Body of pancreas (tissue), 4 donors: ENCODE measurements around the gene C2CD4B. TPM values are rescaled to one million over a fixed set of nuclear protein-coding genes. Genes with fewer than 3 reads are reported as not detected.

Experiments used
- ATAC-seq: fragments of 150-250 bp; one replicate; pipeline ENCODE4 v1.9.1; 2016
- DNase-seq, 4 donors: peaks; one replicate each; pipeline ENCODE4 v3.0.0-alpha.2; 2019
- H3K27ac ChIP-seq, 4 donors: fragments of 200-600 bp; sonication (generic); 1 replicate in 3 of 4; 2 replicates in 1 of 4; pipeline versions ENCODE4 v1.5.1 to v1.6.1; 2016 to 2019; ENCODE audit warnings: mild to moderate bottlenecking in 1 of 4, mixed read lengths in 1 of 4, moderate library complexity in 1 of 4
- H3K27me3 ChIP-seq, 2 donors: fragments of 200-600 bp; sonication (generic); one replicate each; pipeline ENCODE4 v1.6.0; 2016; ENCODE audit warnings: mild to moderate bottlenecking in 1 of 2
- H3K36me3 ChIP-seq, 2 donors: fragments of 200-600 bp; sonication (generic); replicated peaks in 1 of 2; 2 replicates each; pipeline ENCODE4 v1.5.1; 2016; ENCODE audit warnings: low read depth in 2 of 2; ENCODE audit not compliant: insufficient read depth in 1 of 2
- H3K4me1 ChIP-seq: fragments of 200-600 bp; sonication (generic); one replicate; pipeline ENCODE4 v1.6.0; 2016
- H3K4me3 ChIP-seq, 2 donors: fragments of 200-600 bp; sonication (generic); 1 replicate in 1 of 2; 2 replicates in 1 of 2; pipeline ENCODE4 v1.5.1; 2016 to 2019
- H3K9me3 ChIP-seq, 3 donors: fragments of 200-600 bp; sonication (generic); 1 replicate in 2 of 3; 2 replicates in 1 of 3; pipeline ENCODE4 v1.5.1; 2016
- CTCF ChIP-seq, 7 experiments: fragments of 450-650 bp in 4 of 7; fragments of 200-600 bp in 3 of 7; sonication (generic) in 3 of 7; IDR thresholded peaks; one replicate each; pipeline ENCODE4 v1.5.1; 2016 to 2019; ENCODE audit warnings: antibody characterized with exemption in 7 of 7
- POLR2A ChIP-seq, 3 donors: fragments of 450-650 bp; IDR thresholded peaks; one replicate each; pipeline ENCODE4 v1.6.1; 2016; ENCODE audit warnings: antibody characterized with exemption in 3 of 3, mild to moderate bottlenecking in 2 of 3
- WGBS, 2 donors: methylation state at CpG; one replicate each; pipeline ENCODE4 v1.1.5; 2017; 5-methylcytosine and 5-hydroxymethylcytosine counted together
- intact Hi-C: fragments of 100-400 bp; cut with DNase I; formaldehyde crosslinking; loops from one replicate; pipeline ENCODE4 v1.15.1; 2023
- total RNA-seq, 2 donors: library from RNA; depleted of rRNA; stranded (reverse); fragments of >200 nt; gene quantifications; one replicate each; pipeline ENCODE4 v1.1.0, GENCODE V29; 2016

The C2CD4B gene
- total RNA-seq, 2 donors from 2014 or later: 75.8 to 142 TPM

- Histone ChIP-seq H3K27ac (no peak overlapping the region), H3K27me3 (no peaks in the 10 kb centered on the region), H3K4me3 (no peak overlapping the region), H3K36me3 (no peaks in the 10 kb centered on the region), H3K9me3 (no peaks in the 10 kb centered on the region), H3K4me1 (peaks cover 43% of the 10 kb centered on the region)
- TF ChIP-seq CTCF (IDR thresholded peaks at IDR 0.05): no peak
- no peak for TF ChIP-seq POLR2A (IDR thresholded peaks at IDR 0.05)
- DNase-seq (no peak), ATAC-seq (no peak)
- intact Hi-C loops: no loop called here
- 94 to 97% methylated on average over 5 of the region's 5 CpGs for WGBS, 2 donors
These were observed 44.3 kb downstream of the C2CD4B start for GRCh38 chr15:62120776-62121175.

GRCh38 chr15:62119874-62120273 is 45.2 kb downstream of the C2CD4B start:
- H3K36me3 ChIP-seq: no peaks in the 10 kb centered on the region
- H3K4me1 ChIP-seq: peaks cover 42% of the 10 kb centered on the region
- intact Hi-C loops: no loop called here
- no peak for TF ChIP-seq CTCF (IDR thresholded peaks at IDR 0.05)
- no peak for TF ChIP-seq POLR2A (IDR thresholded peaks at IDR 0.05)
- DNase-seq (no peak), ATAC-seq (no peak)
- 89 to 95% methylated on average over 3 of the region's 3 CpGs for WGBS, 2 donors
- no peaks in the 10 kb centered on the region for H3K9me3 ChIP-seq
- H3K4me3 ChIP-seq: no peak overlapping the region
- no peaks in the 10 kb centered on the region for H3K27me3 ChIP-seq
- H3K27ac ChIP-seq: peak overlapping the region; percentile 65 to 85 (median 73)

- intact Hi-C loops: no loop called here
- ATAC-seq: peak; percentile 79
- WGBS, 2 donors: 62 to 64% methylated on average over 7 of the region's 7 CpGs
- peaks cover 37% of the 10 kb centered on the region for H3K4me1 ChIP-seq
- H3K4me3 ChIP-seq: no peak overlapping the region
- peak overlapping the region; percentile 65 to 85 (median 73) for H3K27ac ChIP-seq
- H3K36me3 ChIP-seq: no peaks in the 10 kb centered on the region
- no peaks in the 10 kb centered on the region for H3K9me3 ChIP-seq
- DNase-seq: peak in 3 of 4 donors; percentile 29 to 62 (median 56)
- no peaks in the 10 kb centered on the region for H3K27me3 ChIP-seq
- peak in 1 of 3 donors; percentile 35 for TF ChIP-seq POLR2A (IDR thresholded peaks at IDR 0.05)
- no peak for TF ChIP-seq CTCF (IDR thresholded peaks at IDR 0.05)
These were observed 45.7 kb downstream of the C2CD4B start for GRCh38 chr15:62119227-62119864.

- 86 to 89% methylated on average over 7 of the region's 7 CpGs for WGBS, 2 donors
- no peak overlapping the region for H3K4me3 ChIP-seq
- H3K27me3 ChIP-seq: no peaks in the 10 kb centered on the region
- ATAC-seq (no peak), DNase-seq (no peak)
- H3K4me1 ChIP-seq: peaks cover 37% of the 10 kb centered on the region
- peak overlapping the region; percentile 65 to 85 (median 73) for H3K27ac ChIP-seq
- intact Hi-C loops: no loop called here
- H3K9me3 ChIP-seq: no peaks in the 10 kb centered on the region
- no peaks in the 10 kb centered on the region for H3K36me3 ChIP-seq
- no peak for TF ChIP-seq POLR2A (IDR thresholded peaks at IDR 0.05)
- no peak for TF ChIP-seq CTCF (IDR thresholded peaks at IDR 0.05)
These were observed 46.4 kb downstream of the C2CD4B start for GRCh38 chr15:62118520-62119226.
